ENCODE results near the gene RAD51B.
"Not testable (repeated sequence)": the region's sequence is repeated elsewhere in the genome, so short reads cannot be mapped to it uniquely, and the experiment has no call there.

Gene RAD51B

GRCh38 chr14:67949771-67950170, 130.2 kb downstream of the RAD51B start:
- no peak for DNase-seq (ENCODE audit: low read depth in 2 of 2)

GRCh38 chr14:67950386-67950785, 130.8 kb downstream of the RAD51B start:
- DNase-seq (ENCODE audit: low read depth in 2 of 2), result no peak

GRCh38 chr14:67951529-67952135, 132.1 kb downstream of the RAD51B start:
- no peak for DNase-seq (ENCODE audit: low read depth in 2 of 2)

- DNase-seq (ENCODE audit: low read depth in 2 of 2), result no peak
These were observed 132.8 kb downstream of the RAD51B start for GRCh38 chr14:67952381-67952780.

GRCh38 chr14:67952786-67953185, 133.2 kb downstream of the RAD51B start:
- DNase-seq (ENCODE audit: low read depth in 2 of 2), result no peak

- no peak for DNase-seq (ENCODE audit: low read depth in 2 of 2)
These were observed 135.7 kb downstream of the RAD51B start for GRCh38 chr14:67955261-67955660.

- no peak for DNase-seq (ENCODE audit: low read depth in 2 of 2)
These were observed 138.4 kb downstream of the RAD51B start for GRCh38 chr14:67957946-67958345.

DNA sequence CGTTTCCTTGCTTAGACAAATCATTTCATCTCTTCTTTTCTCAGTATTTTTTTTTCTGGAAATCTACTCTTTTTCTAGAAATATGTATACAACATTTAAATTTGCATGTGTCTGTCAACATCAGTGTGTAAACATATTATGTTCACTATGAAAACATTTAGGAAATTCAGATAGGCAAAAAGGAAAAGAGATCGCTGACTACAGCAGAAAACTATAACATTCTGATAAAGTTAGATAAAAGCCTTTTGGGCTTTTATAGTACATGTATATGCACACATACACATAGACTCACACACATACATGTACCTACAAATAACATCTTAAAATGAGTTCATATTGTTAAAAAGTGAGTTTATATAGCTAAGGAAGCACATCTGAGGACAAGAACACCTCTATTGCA, 142.1 kb downstream of the RAD51B start:
- no peak for DNase-seq (ENCODE audit: low read depth in 2 of 2)

DNA sequence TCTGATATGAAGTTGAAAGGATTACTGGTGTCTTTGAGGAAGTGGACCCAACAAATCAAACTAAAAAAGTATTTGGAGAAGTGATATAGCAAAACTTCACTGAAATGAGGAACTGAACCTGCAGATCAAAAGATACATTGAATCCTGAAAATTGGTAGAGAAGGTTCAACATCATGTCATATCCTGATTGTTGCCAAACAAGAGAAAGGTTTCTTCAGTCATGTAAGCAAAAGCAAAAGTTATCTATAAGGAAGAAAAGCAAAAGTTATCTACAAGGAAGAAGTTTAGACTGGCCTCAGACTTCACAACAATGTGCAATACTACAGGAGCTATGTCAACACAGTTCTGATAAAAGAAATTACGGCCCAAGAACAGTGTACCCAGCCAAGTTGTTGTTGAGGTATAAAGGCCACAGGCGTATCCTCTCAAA, 142.7 kb downstream of the RAD51B start:
- no peak for DNase-seq (ENCODE audit: low read depth in 2 of 2)

GRCh38 chr14:67963545-67963944, 144.0 kb downstream of the RAD51B start:
- no peak for DNase-seq (ENCODE audit: low read depth in 2 of 2)

- DNase-seq (ENCODE audit: low read depth in 2 of 2), result no peak
These were observed 144.6 kb downstream of the RAD51B start for GRCh38 chr14:67963960-67964812.

- no peak for DNase-seq (ENCODE audit: low read depth in 2 of 2)
These were observed 146.1 kb downstream of the RAD51B start for GRCh38 chr14:67965696-67966095.

GRCh38 chr14:67967206-67967605, 147.6 kb downstream of the RAD51B start:
- no peak for DNase-seq (ENCODE audit: low read depth in 2 of 2)

- not testable (repeated sequence) for DNase-seq (ENCODE audit: low read depth in 2 of 2)
These were observed 148.4 kb downstream of the RAD51B start for GRCh38 chr14:67967970-67968369.

DNA sequence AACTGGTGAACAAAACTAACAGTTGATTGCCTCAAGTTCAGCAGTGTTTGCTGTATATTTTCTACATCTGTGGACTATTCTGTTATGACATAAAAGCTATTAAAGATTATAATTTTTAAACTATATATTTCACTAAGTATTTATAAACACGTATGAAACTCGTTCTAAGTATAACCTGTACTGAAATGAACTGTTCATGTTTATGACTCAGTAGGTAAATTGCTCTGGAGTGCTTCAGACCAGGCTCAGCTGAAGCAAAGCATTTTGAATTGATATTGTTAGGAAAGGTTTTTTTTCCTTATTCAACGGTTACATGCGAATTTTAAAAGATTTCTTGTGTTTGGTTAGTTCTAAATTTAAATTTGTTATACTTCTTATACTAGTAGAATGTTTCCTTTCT, 151.3 kb downstream of the RAD51B start:
- DNase-seq (ENCODE audit: low read depth in 2 of 2), result no peak

DNA sequence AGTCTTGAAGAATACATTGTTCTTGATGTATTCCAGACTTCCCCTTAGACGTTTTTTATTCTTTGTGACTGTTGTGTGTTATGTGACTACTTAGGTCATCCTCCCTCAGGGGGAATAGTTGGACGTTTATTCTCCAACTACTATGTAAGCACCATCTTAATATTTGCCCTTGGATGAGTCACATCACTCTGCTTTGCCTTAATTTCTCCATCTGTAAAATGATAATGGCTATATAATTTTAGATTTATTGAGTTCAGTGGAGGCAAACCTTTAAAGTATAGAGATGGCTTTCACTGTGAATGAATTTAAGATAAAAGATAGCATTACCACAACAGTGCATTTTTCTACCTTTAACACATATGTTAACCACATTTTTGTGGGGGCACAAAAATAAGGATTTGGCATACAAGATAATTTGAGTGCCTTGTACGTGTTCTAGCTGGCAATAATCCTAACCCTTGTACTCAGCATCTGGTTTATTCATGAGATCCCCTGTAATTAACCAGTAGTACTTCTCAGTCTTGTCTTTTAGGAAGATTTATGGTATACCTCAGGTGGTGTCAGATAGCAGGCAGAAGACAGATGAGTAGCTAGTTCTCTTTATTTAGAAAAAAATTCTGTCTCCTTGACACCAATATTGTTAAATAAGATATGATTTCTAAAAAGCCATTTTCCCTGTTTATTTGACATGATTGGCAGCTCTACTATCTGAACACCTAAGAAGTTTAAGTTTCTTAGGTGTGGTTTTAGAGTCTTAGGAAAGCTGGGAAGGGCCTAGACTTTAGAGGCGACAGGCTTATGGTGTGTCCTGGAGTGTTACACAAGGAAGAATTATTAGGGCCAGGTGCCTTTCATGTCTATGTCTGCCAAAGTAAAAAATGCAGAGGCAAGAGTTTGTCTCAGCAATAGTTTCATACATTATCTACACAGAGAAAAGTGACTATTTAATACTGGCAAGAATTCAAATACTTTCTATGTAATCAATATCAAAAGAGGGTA, 152.3 kb downstream of the RAD51B start:
- DNase-seq (ENCODE audit: low read depth in 2 of 2), result no peak

GRCh38 chr14:67973436-67973835, 153.9 kb downstream of the RAD51B start:
- no peak for DNase-seq (ENCODE audit: low read depth in 2 of 2)

DNA sequence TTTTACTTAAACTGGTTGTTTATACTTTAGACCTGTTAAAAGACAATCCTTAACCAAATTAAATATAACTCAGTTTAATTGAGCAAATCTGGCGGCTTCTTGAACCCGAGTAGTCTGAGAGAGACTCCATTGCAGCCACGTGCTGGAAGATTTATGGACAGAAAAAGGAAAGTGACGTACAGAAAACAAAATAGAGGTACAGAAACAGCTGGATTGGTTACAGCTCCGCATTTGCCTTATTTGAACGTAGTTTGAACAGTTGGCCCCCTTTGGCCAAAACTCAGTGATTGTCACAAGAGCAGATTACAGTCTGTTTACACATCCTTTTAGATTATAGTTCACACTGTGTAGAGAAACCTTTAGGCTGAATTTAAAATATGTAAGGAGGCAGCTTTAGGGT, 155.9 kb downstream of the RAD51B start:
- DNase-seq (ENCODE audit: low read depth in 2 of 2), result no peak

GRCh38 chr14:67977434-67978034, 158.0 kb downstream of the RAD51B start:
- DNase-seq (ENCODE audit: low read depth in 2 of 2), result no peak

DNA sequence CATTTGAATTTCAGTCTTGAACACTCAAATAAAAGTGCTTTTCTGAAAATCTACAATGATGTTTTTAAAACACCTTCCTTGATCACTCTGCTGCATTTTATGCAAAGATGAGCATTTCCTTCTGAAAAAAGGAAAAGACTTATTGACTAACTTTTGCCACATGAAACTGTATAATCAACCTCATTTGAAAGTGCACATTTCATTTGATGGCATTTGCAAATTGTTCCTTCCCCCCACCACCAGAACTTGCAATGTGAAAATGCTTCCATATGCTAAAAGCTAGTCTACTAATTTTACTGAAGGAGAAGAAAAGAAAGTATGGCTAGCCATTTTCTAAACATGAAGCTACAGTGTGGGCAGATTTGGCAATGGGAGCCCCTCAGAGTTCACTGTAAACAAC, 159.2 kb downstream of the RAD51B start:
- DNase-seq (ENCODE audit: low read depth in 2 of 2), result no peak

DNA sequence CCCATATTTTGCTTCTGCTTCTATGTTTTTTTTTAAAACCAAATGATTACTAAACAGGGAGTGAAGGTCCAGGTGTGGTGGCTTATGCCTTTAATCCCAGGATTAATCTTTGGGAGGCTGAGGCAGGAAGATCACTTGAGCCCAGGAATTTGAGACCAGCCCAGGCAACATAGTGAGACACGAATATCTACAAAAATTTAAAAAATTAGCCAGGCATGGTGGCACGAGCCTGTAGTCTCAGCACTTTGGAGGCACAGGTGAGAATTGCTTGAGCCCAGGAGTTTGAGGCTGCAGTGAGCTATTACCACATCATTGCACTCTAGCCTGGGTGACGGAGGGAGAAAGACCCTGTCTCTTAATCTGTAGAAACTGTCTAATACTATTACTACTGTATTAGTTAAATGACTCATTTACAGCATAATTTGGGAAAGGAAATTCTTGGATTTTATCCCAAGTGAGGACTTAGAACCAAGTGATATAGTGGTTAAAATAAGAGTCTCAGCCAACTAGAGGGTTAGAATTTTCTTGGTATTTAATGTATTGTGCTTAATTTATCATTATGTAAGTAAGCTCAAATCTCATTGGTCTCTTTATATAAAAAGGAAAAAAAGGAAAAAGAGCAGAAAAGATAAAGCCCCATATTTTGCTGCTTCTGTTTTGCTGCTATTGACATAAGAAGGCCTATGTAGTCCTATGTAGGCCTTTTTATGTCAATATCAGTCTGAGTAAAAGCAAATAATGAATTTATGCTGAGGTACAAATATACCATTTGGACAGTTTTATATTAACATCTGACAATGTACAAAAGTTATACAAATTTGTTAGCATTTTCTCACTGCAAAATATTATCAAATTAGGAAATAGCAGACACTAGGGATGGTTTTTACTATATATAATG, 163.4 kb downstream of the RAD51B start:
- no peak for DNase-seq (ENCODE audit: low read depth in 2 of 2)

All from stimulated activated CD8-positive, alpha-beta memory T cell treated with anti-CD3 and anti-CD28 coated beads, Interleukin-2, amount 100 ng/mL, for 48 hours (primary cell).